ENCODE measurements around the gene CSH2. TPM values are rescaled to one million over a fixed set of nuclear protein-coding genes. Genes with fewer than 3 reads are reported as not detected.
"Not testable (repeated sequence)": the region's sequence is repeated elsewhere in the genome, so short reads cannot be mapped to it uniquely, and the experiment has no call there.

The CSH2 gene
- total RNA-seq, 1 donor from 2014 or later = not detected

DNA sequence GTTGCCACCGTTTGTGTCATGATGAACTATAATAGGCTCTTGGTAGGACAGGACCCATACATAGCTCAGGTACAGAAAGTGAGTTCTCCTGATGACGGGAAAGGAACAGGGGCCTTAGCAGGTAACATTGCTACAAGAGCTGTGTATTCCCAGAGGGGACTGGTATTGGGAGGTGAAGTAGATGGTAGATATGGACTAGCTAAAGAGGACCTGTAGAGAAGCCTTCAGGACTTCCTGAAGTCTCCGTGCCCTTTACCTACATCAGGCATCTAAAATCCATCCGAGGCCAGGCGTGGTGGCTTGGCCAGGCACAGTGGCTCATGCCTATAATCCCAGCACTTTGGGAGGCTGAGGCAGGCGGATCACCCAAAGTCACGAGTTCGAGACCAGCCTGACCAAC, 18.3 kb downstream of the CSH2 start:
- DNase-seq (ENCODE audit: low read depth, low spot score) = no peak

DNA sequence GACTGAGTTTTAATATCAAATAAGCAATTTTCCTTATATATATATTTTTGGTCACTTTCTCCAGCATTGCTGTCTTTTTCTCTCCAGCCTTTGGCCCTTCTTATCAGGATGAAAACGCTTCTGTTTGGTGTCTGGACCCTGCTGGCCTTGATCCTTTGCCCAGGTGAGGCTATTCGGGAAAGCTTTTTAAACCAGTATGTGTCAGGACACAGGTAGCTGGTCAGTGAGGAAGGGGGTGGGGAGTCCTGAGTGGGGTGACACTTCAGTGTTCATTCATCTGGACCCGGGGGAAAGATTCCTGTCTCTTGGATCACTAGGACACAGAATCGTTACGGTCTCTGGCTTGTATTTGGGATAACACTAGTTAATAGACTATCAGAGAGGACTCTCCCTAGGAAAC, 18.8 kb downstream of the CSH2 start:
- DNase-seq (ENCODE audit: low read depth, low spot score) = no peak

DNA sequence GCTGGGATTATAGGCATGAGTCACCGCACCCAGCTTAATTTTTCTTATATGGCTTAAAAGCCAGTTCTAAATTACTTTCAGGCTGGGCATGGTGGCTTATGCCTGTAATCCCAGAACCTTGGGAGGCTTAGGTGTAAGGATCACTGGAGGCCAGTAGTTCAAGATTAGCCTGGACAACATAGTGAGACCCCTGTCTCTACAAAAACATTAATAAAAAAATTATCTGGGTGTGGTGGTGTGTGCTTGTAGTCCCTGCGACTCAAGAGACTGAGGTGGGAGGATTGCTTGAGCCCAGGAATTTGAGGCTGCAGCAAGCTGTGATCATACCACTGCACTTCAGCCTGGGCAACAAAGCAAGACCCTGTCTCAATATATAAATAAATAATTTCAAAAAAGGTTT, 20.2 kb downstream of the CSH2 start:
- DNase-seq (ENCODE audit: low read depth, low spot score) = no peak

DNA sequence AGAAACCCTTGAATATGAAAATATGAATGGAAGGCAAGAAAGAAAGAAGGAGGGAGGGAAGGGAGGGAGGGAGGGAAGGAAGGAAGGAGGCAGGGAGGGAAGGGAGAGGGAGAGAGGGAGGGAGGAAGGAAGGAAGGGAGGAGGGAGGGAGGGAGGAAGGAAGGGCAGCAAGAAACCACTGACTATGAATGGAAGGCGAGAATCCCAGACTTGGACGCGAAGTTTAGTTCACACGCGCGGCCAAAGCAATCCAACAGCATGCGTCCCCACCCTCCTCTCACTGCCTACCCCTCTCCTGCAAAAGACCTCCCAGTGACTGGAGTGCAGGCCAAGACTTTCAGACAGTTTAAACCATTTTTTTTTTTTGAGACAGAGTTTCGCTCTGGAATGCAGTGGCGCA, 23.1 kb downstream of the CSH2 start:
- no peak for DNase-seq (ENCODE audit: low read depth, low spot score)

DNA sequence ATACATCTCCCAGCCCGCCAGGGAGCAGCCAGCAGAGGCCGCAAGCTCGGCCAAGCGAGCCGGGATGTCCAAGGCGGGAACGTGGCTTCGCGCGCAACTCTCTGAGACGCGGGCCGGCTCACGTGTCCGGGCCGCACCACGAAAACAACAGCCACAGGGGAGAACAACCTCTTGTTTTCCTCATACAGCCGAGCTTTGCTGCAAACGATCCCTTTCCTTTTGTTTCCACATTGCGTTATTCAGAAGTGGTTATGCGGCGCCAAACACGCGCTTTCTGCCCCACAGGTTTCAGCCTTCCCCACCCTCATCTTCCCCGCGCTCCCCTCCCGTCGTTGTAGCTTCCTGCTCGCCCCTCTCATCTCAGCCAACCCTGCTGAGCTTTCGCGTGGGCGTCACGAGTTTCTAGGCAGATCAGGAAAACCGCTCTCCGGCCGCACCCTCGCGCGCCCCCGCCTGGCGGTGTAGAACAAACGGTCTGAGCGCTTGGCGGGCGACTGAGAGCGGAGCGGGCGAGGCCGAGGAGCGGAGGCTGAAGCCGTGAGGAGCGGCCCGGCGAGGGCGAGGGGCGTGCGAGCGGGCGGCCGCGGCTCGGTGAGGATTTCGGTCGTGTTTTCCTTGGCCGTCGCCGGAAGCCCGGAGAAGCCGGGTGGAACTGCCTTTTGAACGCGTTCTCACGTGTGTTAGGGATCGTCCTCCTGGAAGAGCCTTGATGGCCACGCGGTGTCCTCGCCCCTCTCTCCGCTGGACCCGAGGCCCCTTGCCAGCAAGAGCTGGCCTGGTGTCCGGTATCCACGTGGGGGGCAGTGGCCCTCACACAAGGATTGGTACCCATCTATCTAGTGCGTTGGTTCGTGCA, 24.4 kb downstream of the CSH2 start:
- peak; percentile 53 for DNase-seq (ENCODE audit: low read depth, low spot score)

DNA sequence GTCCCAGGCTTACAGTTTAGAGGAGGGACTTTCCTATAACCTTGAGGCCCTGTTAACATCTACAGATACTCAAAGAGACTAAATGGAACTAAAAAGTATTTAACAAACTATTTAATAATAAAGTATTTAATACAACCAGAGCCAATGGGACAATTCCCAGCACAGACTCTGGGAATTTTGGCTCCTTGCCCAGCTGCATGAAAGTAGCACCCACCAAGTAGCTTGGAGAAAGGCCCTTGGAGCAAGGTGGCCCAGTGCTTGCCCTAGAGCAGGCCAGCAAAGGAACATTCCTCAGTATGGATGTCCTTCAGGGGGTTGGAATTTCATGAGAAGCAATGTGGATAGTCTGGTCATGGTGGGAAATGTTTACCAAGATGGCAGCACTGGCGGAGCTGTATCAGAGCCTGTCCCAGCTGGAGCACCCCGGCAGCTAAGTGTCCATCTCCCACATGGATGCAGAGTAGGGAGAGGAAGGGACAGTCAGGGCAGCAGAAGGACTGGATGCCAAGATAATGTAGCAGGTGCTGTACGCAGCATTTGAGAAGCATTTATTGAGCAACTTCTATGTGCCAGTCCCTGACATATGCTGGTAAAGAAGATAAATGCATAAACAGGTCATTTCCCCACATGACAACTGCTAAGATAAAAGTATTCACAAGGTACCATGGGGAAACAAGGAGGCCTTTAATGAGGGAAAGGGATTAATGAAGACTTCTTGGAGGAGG, 25.8 kb downstream of the CSH2 start:
- no peak for DNase-seq (ENCODE audit: low read depth, low spot score)

DNA sequence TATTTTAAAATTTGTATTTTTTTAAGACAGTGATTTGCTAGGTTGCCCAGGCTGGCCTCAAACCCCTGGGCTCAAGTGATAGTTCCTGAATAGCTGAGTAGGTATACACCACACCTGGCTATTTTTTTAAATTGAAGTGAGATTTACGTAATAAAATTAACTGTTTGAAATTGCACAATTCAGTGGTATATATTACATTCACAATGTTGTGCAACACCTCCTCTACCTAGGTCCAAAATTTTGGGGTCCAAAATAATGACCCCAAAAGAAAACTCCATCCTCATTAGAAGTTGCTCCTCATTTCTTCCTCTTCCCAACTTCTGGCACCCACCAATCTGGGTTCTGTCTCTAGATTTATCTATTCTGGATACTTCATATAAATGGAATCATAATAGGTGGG, 28.0 kb downstream of the CSH2 start:
- no peak for DNase-seq (ENCODE audit: low read depth, low spot score)

DNA sequence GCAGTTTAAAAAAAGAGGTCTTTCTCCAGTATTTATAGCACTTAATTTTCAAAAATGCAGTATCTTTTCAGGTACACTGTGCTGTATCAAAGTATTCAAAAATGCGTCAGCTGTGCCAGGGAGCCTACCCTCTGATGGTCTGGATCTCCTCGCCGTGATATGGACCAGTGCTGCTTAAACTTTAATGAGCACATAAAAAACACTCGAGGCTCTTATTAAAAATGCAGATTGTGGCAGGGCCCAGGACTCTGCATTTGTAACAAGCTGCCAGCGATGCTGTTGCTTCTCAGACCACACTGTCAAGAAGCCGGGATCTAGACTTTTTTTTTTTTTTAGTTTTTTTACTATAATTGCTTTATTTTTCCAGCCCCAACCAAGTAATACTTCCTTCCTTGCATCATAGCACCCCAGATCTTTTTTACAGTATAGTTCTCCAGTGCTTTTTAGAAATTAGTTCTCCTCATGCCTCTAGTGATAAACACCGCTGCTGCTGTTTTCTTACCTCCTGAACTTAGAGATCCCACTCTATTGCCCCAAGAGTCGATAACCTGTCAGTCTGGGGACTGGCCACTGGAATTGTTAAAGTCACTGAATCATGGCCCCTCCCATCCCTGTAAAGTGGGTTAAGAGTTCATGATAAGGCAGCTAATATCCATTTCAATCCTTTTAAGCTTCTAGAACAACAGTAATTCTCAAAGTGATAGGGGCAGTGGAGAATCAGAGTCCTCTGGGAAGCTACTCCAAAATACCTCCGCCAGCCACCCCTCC, 29.4 kb downstream of the CSH2 start:
- DNase-seq (ENCODE audit: low read depth, low spot score) = no peak

DNA sequence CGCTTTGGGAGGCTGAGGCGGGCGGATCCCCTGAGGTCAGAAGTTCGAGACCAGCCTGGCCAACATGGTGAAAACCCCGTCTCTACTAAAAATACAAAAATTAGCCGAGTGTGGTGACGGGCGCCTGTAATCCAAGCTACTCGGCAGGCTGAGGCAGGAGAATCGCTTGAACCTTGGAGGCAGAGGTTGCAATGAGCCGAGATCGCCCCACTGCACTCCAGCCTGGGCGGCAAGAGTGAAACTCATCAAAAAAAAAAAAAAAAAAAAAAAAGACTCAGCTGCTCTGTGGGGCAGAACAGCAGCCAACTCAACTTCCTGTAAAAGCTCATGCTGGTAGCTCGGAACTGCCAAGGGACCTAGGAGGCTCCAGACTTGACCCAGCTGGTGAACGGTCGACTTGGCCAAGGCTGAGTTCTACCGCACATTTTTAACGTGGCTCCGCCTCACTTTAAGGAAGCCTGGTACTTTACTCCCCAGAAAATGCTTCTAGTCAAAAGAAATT, 30.0 kb downstream of the CSH2 start:
- DNase-seq (ENCODE audit: low read depth, low spot score) = not testable (repeated sequence)

DNA sequence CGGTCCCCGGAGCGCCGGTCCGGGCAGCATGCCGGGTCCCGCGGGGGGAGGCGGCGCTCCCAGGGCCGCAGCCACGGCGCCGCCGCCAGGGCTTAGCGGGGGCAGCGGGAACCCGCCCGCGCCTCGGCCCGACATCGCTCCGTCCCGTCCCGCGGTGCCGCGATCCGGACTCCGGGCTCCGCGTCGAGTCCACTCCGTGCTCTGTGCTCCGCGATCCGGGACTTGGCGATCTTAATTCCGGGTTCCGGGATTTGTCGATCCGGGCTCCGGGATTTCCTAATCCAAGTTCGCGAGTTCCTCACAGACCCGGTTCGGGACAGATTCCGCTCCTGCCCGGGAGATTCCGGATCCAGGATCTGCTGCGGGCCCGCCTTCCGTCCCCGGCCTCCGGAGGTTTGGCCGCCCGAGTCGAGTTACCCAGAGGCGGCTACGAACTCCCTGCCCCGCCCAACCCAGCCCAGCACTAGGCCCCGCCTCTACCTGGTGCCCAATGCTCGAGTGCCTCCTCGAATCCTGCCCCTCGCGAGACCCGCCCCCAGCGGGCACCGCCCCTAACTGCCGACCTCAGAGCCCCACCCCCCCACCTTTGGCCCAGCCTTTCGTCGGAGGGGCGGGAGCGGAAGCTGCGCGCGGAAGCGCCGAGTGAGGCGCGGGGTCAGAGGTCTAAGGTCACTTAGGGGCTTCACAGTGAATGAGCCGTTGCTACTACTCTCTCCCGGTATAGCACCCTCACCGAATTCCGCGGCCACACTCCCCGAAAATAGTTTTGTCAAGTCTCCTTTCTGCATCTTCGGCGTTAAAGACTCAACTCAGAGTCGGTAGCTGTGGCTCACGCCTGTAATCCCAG, 30.7 kb downstream of the CSH2 start, which contains the start of gene SMARCD2:
SMARCD2 (minus strand) TSS at position 146 of the 847 bp plus-strand sequence; CDS start at position 135, 11 bp downstream.
- DNase-seq (ENCODE audit: low read depth, low spot score) = peak; percentile 97

DNA sequence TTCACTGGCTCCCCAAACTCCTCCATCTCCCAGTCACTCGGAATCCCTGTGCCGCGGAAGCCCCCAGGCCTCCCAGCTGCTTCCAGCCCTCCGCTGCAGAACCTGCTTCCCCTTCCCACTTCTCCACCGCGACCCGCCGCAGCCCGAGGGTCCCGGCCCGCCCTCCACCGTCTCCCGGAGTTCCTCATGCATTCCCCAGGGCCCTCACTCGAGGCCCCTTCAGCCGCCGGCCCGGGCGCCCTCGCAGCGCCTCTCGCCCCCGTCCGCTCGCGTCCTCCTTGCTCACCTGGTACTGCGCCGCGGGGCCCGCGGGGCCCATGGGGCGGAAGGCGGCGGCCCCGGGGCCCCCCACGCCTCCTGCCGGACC, 31.3 kb downstream of the CSH2 start:
- no peak for DNase-seq (ENCODE audit: low read depth, low spot score)

DNA sequence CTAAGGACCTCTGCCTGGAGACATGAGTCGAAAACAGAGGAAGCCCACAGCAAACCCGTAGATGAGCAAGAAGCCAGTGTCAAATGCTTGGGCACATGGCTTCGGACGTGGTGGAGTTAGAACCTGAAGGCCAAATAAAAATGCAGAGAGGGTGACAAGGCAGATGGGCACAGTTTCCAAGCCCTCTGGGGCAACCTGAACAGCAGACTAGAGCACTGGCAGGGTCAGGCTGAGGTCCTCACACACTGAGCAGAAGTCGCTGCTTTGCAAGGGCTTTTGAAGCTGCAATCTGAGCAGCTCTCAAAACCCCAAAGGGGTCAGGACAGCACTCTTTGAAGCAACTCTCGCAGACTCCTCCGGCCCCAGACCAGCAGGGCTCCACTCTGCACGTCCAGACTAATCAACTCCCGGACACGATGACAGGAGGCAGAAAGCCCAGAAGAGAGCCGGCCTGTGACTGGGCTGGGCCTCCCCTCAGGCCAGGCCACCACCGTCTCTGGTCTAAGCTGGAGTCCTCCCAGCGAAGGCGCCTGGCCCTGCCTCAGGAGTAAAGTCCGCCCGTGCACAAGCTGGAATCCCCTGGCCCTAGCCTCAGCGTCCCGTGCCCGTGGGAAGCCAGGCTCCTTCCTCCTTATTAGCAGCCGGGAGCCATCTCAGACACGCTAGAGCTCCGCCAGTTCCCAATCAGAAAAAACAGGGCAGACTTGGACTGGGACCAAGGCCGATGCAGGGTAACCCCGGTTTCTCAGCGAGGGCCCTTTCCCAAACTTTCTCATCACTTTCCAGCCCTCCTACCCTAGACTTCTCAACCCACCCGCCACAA, 31.9 kb downstream of the CSH2 start:
- DNase-seq (ENCODE audit: low read depth, low spot score) = no peak

DNA sequence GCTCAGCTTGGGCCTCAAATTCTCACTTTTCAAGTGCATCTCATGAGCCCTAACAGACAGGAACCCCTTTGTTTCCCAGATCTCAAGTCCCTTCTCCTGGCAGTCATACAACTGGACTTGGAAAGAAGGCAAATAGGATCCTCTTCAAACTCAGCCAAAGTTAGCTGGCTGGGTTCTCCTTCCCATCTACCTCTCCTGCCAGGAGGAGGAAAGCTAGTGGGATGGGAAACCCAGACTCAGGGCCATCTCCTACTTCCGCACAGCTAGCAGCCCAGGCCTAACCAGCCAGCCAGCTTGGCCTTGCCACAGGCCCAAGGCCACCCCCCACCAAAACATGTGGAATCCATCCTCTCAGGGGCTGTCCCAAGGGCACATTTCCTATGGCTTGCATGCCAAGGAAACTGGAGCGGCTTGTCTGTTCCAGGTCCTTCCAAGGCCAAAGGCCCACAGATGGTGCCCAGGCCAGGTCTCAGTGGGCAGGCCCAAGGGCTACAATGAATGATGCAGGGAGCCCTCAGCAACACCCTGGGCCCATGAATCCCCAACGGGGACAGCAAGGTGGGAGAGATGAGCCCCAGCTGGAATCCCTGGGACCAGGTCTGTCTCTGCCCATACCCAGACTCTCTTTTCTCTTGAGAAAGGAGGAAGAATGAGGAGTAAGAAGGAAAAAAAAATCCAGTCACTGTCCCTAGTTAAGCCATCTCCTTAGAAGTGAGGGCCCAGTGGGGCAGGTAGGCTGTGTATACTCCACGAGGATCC, 32.7 kb downstream of the CSH2 start:
- DNase-seq (ENCODE audit: low read depth, low spot score) = no peak

DNA sequence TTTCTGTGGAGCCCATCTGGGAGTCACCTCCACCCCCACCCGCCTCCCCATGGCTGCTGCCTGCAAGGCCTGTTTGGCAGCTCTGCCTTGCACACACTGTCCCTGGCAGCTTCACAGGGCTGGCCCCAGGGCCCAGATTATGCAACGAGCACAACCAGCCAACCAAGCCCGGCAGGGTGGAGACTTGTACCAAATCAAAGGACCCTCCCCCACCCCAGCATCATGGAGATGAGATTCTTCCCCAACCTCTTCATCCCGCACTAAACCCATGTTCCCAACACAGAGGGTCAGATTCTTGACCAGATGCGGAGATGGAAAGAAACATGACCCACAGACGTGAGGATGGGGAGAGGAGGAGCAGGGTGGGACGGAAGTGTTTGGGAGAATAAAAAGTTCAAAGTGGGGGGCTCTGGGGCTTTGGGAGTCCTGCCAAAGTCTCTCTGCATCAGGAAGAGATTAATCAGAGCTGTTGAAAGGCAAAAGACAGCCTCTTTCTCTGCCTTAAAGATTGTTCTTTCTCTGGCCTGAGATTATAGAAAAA, 34.8 kb downstream of the CSH2 start:
- DNase-seq (ENCODE audit: low read depth, low spot score) = no peak

DNA sequence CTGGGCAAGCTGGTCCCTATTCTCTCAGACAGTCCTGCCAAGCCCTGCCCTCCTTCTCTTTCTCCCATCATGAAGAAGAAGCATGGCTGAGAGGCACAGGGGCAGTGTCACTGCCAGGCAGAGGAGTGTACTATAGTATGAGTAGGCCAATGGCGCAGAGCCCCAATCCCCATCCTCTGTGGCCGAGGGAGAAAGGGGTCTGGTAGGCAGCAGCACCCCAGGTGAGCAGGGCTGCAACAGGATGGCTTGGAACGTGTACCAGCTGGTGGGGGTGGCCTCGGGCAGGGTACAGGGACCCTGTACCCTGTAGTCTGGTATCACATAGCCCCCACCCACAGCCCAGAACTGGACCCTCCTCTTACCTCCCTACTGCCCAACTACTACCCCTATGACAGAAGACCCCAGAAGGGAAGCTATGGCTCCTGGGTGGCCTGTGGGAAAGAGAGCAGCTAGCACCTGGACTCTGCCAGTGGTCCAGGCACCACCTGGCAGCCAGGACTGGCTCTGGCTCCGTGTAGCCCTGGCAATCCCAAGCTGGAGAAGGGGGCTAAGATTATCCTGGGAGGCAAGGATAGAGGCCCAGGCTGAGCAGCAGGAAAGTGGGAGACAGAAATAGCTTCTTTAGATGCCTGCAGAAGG, 35.4 kb downstream of the CSH2 start:
- no peak for DNase-seq (ENCODE audit: low read depth, low spot score)

DNA sequence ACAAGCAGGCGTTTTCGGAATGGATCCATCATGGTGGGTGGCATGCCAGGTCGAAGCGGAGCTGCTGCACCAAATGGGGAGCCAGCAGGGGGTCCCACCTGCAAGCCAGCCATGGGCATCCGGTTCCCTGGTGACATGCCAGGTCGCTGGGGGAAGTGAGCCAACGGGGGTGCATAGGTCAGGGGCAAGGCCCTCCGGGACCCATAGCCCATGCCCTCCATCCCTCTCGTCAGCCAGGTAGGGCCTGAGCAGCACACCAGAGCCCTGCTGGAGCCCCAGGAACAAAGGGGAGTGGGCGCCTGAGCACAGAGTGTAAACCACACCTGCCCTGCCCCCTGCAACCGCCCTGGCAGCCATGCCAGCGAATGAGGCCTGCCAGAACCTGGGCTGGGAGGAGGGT, 36.0 kb downstream of the CSH2 start:
- DNase-seq (ENCODE audit: low read depth, low spot score) = no peak

DNA sequence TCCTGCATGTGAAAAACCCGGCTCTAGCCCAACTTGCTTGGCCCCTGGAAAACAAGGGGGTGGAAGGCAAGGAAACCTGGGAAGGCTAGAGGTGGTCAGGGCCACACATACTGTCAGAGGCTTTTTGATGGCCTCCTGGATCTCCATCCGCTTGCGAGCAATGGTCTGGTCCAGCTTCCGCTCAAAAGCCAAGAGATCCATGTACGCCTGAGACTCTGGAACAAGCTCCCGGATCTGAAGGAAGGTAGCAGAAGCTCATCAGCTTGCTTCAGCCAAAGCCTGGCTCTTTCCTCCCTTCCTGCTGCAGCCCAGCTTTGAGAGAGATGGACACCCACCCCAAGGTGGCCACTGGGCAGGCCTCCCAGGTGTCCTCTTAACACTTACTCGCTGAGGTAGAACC, 36.7 kb downstream of the CSH2 start:
- DNase-seq (ENCODE audit: low read depth, low spot score) = no peak

DNA sequence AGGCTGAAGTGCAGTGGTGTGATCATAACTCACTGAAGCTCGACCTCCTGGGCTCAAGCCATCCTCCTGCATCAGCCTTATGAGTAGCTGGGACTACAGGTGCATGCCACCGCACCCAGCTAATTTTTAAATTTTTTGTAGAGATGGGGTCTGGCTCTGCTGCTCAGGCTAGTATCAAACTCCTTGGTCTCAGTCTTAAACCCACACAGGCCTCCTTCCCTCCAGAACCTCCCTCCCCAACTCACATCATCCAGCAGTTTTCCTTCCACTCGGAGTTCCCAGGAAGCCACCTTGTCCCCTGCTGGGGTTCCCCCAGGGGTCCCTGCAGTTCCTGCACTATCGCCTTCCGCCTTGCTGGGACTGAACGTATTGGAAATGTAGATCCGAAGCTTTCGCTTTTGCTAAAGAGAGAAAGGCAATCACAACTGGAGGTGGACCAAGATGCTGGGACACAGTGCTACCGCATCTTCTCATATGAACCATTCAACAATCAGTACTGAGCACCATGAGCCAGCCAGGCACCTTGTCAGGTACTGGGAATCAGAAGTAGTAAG, 38.2 kb downstream of the CSH2 start:
- no peak for DNase-seq (ENCODE audit: low read depth, low spot score)

Data from pulmonary artery endothelial cell (primary cell).